Measurements from ENCODE around the gene TLR1. TPM values are rescaled to one million over a fixed set of nuclear protein-coding genes. Genes with fewer than 3 reads are reported as not detected.

The TLR1 gene
- polyA plus RNA-seq, 1 experiment, result 0.93 TPM

DNA sequence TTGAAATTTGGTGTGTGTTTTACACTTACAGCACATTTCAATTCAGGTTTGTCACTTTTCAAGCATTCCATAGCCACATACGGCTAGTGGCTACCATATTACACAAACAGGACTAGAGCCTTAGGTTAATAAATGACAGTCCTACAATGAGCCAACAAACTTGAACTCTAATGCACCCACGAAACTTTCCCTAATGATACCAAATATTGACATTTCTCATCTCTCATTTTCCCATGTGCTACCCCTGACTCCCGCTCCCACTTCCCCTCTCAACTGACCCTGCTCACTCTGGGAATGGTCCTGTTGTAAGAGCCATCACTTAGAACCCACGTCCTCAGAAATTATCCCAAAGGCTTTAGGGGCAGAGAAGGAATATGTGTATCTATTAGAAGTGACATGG is 16.9 kb downstream of the TLR1 start:
- H3K27me3 ChIP-seq (ENCODE audit: control insufficient read depth, insufficient read depth, low read length), result peaks cover 2% of the 10 kb centered on the region
- H3K4me3 ChIP-seq (ENCODE audit: low read depth, low read length), result no peak overlapping the region
- ChIA-PET CTCF (no interaction called here), POLR2A (no interaction called here)
- H3K9me3 ChIP-seq (ENCODE audit: control insufficient read depth, insufficient read depth, low read length), result no peaks in the 10 kb centered on the region
- DNase-seq (ENCODE audit: low read depth, low spot score), result no peak
- H3K27ac ChIP-seq (ENCODE audit: low read depth, low read length), result no peak overlapping the region
- TF ChIP-seq, protein P1, sequence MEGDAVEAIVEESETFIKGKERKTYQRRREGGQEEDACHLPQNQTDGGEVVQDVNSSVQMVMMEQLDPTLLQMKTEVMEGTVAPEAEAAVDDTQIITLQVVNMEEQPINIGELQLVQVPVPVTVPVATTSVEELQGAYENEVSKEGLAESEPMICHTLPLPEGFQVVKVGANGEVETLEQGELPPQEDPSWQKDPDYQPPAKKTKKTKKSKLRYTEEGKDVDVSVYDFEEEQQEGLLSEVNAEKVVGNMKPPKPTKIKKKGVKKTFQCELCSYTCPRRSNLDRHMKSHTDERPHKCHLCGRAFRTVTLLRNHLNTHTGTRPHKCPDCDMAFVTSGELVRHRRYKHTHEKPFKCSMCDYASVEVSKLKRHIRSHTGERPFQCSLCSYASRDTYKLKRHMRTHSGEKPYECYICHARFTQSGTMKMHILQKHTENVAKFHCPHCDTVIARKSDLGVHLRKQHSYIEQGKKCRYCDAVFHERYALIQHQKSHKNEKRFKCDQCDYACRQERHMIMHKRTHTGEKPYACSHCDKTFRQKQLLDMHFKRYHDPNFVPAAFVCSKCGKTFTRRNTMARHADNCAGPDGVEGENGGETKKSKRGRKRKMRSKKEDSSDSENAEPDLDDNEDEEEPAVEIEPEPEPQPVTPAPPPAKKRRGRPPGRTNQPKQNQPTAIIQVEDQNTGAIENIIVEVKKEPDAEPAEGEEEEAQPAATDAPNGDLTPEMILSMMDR (IDR thresholded peaks at IDR 0.05; ENCODE audit: low read depth, low read length), result no peak

DNA sequence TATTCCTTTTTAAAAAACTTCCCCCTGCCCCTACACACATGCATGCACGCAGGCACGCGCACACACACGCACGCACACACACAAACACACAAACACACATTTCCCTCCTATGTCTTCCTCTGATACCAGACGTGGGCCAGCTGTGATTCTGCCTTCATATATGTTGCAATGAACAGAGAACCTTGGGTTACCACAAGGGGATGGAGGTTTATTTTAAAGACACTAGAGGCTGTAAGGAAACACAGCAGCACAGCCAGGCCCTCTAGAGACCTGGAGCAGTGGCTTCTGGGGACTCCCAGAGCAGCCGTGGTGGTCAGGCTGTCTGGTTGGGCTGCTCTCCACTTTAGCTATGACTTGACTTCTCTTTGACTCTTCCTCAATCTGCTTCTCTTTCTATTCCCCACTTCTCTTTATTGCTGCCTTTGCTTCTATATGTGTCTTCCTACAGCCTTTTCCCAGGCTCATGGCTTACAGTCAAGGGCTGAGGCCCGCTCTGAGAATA is 18.6 kb downstream of the TLR1 start:
- no peak overlapping the region for H3K4me3 ChIP-seq (ENCODE audit: low read depth, low read length)
- TF ChIP-seq, protein P1 (IDR thresholded peaks at IDR 0.05; ENCODE audit: low read depth, low read length), result no peak
- H3K9me3 ChIP-seq (ENCODE audit: control insufficient read depth, insufficient read depth, low read length), result no peaks in the 10 kb centered on the region
- CTCF ChIA-PET, result interaction anchor here (1.0 to 4.8 kb wide), 5 partner anchors 9 to 607 kb away, joined by 3 to 89 read pairs (median 5); partner anchors contain the start of gene TLR1
- POLR2A ChIA-PET, result no interaction called here
- DNase-seq (ENCODE audit: low read depth, low spot score), result no peak
- H3K27me3 ChIP-seq (ENCODE audit: control insufficient read depth, insufficient read depth, low read length), result peaks cover 2% of the 10 kb centered on the region
- no peak overlapping the region for H3K27ac ChIP-seq (ENCODE audit: low read depth, low read length)

DNA sequence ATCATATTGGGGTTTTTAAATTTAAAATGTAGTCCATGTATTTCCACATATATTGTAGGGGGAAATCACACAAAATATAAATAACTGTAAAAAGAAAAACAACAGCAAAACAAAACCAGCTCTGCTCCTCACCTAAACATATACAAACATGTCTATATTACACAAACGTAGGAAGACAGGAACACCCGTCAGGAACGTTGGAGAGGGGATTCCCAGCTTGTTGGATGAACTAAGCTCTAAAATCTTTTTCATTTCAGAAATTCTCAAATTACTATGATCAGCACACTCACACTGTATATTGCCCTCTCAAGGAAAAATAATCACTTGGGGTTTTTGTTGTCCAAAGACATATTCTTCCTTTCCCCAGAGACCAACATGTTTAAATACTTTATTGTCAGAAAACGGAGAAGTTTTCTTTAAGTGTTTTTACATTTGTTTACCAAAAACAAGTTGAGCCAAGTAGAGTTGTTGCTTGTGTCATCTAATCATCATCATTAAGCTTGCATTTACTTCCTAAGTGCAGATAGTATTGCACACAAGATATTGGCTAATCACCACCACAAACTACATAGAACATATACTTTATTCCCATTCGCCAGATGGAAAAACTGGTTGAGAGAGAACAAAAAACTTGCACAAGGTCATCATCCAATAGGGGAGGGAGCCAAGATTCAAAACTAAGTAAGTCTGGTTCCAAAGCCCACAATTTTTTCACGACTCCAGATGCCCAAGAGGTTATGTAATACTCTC is 19.4 kb downstream of the TLR1 start:
- Histone ChIP-seq H3K27me3 (ENCODE audit: control insufficient read depth, insufficient read depth, low read length) (peaks cover under 1% of the 10 kb centered on the region), H3K4me3 (ENCODE audit: low read depth, low read length) (no peak overlapping the region), H3K9me3 (ENCODE audit: control insufficient read depth, insufficient read depth, low read length) (no peaks in the 10 kb centered on the region), H3K27ac (ENCODE audit: low read depth, low read length) (no peak overlapping the region)
- TF ChIP-seq, protein P1 (IDR thresholded peaks at IDR 0.05; ENCODE audit: low read depth, low read length), result no peak
- ChIA-PET CTCF (interaction anchor here (1.0 to 4.8 kb wide), 5 partner anchors 10 to 606 kb away, joined by 3 to 89 read pairs (median 5); partner anchors contain the start of gene TLR1), POLR2A (no interaction called here)
- no peak for DNase-seq (ENCODE audit: low read depth, low spot score)

DNA sequence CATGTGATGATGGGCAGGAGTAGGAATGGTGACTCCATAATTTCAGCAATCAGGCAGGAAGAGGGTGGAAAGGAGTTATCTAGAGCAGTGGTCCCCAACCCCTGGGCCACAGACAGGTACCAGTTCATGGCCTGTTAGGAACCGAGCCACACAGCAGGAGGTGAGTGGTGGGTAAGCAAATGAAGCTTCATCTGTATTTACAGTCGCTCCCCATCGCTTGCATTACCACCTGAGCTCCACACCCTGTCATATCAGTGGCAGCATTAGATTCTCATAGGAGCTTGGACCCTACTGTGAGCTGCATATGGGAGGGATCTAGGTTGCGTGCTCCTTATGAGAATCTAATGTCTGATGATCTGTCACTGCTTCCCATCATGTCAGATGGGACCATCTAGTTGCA is 20.4 kb downstream of the TLR1 start:
- POLR2A ChIA-PET, result no interaction called here
- DNase-seq (ENCODE audit: low read depth, low spot score), result no peak
- TF ChIP-seq, protein P1 (IDR thresholded peaks at IDR 0.05; ENCODE audit: low read depth, low read length), result no peak
- CTCF ChIA-PET, result interaction anchor here (0.6 to 4.8 kb wide), 6 partner anchors 15 to 738 kb away, joined by 3 to 89 read pairs (median 6); no protein-coding TSS in a partner anchor
- H3K4me3 ChIP-seq (ENCODE audit: low read depth, low read length), result no peak overlapping the region
- H3K27ac ChIP-seq (ENCODE audit: low read depth, low read length), result no peak overlapping the region
- H3K27me3 ChIP-seq (ENCODE audit: control insufficient read depth, insufficient read depth, low read length), result peaks cover 4% of the 10 kb centered on the region
- no peaks in the 10 kb centered on the region for H3K9me3 ChIP-seq (ENCODE audit: control insufficient read depth, insufficient read depth, low read length)

DNA sequence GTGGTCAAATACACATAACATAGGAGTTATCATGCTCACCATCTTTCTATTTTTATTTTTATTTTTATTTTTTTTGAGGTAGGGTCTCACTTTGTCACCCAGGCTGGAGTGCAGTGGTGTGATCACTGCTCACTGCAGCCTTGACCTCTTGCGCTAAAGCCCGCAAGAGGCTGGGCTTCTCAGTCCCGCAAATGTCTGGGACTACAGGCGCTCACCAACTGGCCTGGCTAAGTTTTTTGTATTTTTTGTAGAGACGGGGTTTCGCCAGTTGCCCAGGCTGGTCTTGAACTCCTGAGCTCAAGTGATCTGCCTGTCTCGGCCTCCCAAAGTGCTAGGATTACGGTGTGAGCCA is 21.5 kb downstream of the TLR1 start:
- no peaks in the 10 kb centered on the region for H3K9me3 ChIP-seq (ENCODE audit: control insufficient read depth, insufficient read depth, low read length)
- H3K4me3 ChIP-seq (ENCODE audit: low read depth, low read length), result no peak overlapping the region
- ChIA-PET POLR2A (no interaction called here), CTCF (interaction anchor here (0.6 to 4.8 kb wide), 32 partner anchors 9 to 737 kb away, joined by 3 to 89 read pairs (median 5); partner anchors contain the start of gene TLR1)
- no peak for DNase-seq (ENCODE audit: low read depth, low spot score)
- peaks cover 4% of the 10 kb centered on the region for H3K27me3 ChIP-seq (ENCODE audit: control insufficient read depth, insufficient read depth, low read length)
- no peak overlapping the region for H3K27ac ChIP-seq (ENCODE audit: low read depth, low read length)
- TF ChIP-seq, protein P1 (IDR thresholded peaks at IDR 0.05; ENCODE audit: low read depth, low read length), result no peak; the same call in 1 of the 2 replicates
